C4-2B (cell line): ENCODE results near the gene MUC6.

Experiments used
- H3K27ac ChIP-seq: fragments of 450-650 bp; 2 replicates; pipeline ENCODE4 v1.5.1; 2017
- ZFX ChIP-seq: fragments of 450-650 bp; IDR thresholded peaks from 2 replicates; pipeline ENCODE4 v1.6.1; 2017
- TF ChIP-seq, protein P1 (sequence below): fragments of 450-650 bp; conservative IDR thresholded peaks from 2 replicates; pipeline ENCODE4 v1.5.1; 2017; ENCODE audit warnings: mild to moderate bottlenecking

The MUC6 gene

DNA sequence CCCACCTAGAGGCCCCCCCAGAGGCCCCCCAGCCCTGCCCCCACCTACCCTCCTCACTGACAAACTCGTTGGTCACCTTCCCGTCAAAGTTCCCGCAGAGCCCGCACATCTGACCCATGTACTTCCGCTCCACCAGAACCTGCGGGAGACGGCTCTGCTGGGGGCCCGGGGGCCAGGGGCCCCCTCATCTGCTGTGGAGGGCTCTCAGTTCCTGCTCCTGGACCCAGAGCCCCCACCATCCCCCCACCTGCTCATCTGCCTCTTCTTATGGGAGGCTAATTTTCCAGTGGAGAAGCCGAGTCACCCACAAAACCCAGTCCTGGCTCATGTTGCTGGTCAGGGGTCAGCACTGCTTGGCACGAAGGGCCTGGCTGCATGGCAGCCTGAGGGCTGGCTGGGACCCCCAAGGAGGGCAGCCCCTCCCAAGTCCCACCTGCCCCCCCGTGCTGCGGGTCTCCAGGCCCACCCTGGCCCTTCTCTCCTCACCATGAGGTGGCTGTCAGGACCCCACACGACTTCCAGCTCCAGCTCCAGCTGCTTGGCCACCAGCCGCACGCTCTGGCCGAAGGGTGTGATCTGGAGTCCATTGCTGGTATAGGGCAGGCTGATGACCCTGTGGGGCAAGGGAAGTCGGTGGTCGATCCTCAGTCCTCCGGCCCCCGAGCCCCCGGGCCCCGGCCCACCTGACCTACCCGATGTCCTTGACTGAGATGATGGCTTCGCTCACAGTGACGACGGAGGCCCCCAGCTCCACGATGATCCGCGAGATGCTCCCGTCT is 5.2 kb downstream of the MUC6 start:
- TF ChIP-seq, protein P1, sequence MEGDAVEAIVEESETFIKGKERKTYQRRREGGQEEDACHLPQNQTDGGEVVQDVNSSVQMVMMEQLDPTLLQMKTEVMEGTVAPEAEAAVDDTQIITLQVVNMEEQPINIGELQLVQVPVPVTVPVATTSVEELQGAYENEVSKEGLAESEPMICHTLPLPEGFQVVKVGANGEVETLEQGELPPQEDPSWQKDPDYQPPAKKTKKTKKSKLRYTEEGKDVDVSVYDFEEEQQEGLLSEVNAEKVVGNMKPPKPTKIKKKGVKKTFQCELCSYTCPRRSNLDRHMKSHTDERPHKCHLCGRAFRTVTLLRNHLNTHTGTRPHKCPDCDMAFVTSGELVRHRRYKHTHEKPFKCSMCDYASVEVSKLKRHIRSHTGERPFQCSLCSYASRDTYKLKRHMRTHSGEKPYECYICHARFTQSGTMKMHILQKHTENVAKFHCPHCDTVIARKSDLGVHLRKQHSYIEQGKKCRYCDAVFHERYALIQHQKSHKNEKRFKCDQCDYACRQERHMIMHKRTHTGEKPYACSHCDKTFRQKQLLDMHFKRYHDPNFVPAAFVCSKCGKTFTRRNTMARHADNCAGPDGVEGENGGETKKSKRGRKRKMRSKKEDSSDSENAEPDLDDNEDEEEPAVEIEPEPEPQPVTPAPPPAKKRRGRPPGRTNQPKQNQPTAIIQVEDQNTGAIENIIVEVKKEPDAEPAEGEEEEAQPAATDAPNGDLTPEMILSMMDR = no peak
- no peak for TF ChIP-seq ZFX
- no peak overlapping the region for H3K27ac ChIP-seq

DNA sequence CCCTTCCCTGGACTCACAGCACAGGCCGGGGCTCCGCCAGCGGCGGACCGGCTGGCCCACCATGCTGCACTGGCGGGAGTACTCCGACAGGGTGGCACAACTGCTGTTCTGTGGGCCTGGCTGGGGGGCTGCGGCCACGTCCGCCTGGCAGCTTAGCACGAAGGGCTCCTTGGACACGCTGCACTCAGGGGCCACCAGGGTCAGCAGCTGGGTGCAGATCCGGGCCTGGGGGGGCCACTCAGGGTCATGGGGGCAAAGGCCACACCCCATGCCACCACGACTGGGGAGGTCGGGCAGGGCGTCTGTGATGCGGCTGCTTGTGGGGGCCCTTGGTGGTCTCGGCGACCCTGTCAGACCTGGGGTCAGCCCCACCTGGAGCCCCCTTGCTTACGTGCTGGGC is 6.0 kb downstream of the MUC6 start:
- no peak overlapping the region for H3K27ac ChIP-seq
- TF ChIP-seq ZFX = no peak
- TF ChIP-seq, protein P1 = no peak

DNA sequence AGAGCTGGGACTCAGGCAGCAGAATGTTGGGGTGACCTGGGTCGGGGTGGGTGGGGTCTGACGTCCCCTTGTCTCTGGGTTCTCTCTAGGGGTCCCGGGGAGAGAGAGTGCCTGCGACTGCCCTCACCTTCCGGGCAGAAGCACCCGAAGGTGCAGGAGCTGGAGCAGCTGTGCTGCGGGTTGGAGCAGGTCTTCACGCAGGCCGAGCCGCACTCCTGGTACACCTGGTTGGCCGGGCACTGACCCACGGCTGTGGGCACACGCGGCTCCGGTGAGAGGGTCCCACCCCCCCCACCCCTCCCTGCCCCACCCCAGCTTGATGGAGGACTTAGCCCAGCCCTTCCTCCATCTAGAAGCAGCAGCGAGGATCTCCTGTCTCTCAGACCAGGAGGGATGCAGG is 6.4 kb downstream of the MUC6 start:
- H3K27ac ChIP-seq = no peak overlapping the region
- TF ChIP-seq, protein P1 = no peak
- TF ChIP-seq ZFX = no peak

DNA sequence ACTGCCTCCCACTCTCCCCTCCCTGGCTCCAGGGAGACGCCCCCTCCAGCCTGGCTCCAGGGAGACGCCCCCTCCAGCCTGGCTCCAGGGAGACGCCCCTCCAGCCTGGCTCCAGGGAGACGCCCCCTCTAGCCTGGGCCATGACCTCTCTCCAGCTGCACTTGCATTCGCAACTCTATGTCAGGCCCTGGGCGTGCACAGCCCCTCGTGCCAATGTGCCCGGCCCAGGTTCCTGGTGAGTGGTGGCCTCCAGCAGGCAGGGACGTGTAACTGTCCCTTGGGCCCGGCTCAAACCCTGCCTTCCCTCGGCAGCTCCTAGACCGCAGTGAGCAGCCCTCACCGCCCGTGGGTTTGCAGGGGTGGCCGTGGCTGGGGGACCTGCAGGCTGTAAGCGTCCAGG is 6.9 kb downstream of the MUC6 start:
- TF ChIP-seq ZFX = no peak
- H3K27ac ChIP-seq = no peak overlapping the region

DNA sequence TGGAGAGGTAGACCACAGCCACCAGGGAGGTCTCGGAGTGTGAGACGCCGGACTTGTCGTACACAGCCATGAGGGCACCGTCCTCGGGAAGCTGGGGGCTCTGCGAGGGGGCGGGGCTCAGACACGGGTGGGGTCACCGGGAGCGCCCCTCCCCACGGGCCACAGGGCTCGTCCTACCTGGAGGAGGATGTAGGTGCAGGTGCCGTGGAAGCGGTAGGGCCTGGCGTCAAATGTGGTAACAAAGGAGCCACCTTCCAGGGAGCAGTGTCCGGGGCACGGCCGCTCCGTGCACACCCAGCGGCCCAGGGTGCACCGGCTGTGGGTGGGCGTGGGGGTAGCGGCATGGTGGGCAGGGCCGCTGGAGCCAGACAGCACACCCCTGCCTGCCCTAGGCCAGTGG is 7.5 kb downstream of the MUC6 start:
- TF ChIP-seq ZFX = no peak
- TF ChIP-seq, protein P1 = no peak
- no peak overlapping the region for H3K27ac ChIP-seq

DNA sequence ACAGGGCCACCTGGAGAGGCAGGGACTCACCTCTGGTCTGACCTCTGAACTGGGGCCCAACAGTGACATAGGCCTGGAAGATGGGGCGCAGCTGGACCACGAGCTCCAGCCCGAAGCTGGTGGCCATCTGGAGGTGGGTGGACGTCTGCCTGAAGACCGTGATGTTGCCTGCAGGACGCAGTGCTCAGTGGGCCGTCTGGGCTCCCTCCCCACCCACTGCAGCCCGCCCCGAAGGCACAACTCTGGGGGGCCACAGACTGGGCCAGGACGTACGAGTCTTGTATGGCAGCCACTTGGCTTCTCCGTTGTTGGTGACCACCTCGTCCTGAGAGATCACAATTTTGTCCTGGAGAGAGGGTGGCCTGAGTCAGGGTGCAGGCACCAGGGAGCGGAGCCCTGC is 7.9 kb downstream of the MUC6 start:
- no peak overlapping the region for H3K27ac ChIP-seq
- TF ChIP-seq ZFX = no peak
- TF ChIP-seq, protein P1 = no peak

DNA sequence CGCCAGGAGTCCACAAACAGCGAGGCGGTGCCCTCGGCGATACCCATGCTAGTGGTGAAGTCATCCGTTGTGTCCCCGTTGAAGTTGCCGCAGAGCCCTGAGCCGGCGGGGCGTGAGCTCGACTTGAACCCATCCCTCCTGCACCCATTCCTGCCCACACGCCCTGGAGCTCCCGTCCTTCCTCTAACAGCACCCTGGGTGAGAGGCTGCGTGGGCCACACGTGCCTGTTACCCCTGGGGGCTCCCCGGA is 8.3 kb downstream of the MUC6 start:
- no peak overlapping the region for H3K27ac ChIP-seq
- no peak for TF ChIP-seq ZFX
- TF ChIP-seq, protein P1 = no peak

DNA sequence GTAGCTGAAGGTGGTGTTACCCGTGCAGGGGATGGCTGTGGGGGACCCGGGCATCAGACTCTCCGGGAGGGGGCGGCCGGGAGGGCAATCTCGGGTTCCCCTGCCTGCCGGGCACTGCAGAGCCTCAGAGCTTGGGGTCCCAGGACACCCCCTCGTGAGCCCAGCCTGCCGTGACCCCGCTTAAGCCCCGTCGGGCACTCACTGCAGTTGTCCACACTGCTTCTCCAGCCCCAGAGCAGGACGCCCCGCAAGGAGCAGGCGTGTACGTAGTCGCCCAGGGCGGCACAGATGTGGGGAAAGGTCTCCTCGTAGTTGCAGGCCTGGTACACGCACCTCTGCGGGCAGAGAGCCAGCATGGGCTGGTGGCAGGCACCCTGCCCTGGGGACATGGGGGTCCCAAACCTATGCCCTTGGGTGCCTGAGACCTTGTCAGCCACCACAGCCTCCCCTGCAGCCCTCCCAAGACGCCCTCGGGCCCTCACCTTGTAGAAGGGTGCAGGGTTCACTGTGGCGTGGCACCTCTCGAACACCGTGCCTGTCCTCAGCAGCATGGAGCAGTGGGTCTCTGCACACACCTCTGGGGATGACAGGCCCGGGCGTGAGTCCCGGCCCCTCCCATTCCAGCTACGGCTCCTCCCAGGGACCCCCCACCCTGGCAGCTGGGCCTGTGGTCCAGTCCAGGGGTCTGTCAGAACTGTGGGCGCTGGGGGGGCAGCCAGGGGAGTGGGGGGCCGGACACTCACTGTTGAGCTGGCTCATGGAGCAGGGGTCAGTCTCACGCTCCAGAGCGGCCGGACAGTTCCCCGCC is 8.8 kb downstream of the MUC6 start:
- no peak for TF ChIP-seq ZFX
- TF ChIP-seq, protein P1 = no peak
- no peak overlapping the region for H3K27ac ChIP-seq
